Epidermal melanocyte (primary cell): ENCODE results near the gene ADAMTS6.
"Not testable (repeated sequence)": the region's sequence is repeated elsewhere in the genome, so short reads cannot be mapped to it uniquely, and the experiment has no call there.

Experiments used
- DNase-seq: peaks from one replicate; pipeline ENCODE4 v3.0.0; 2011; ENCODE audit warnings: low spot score; ENCODE audit not compliant: insufficient read length

The ADAMTS6 gene

DNA sequence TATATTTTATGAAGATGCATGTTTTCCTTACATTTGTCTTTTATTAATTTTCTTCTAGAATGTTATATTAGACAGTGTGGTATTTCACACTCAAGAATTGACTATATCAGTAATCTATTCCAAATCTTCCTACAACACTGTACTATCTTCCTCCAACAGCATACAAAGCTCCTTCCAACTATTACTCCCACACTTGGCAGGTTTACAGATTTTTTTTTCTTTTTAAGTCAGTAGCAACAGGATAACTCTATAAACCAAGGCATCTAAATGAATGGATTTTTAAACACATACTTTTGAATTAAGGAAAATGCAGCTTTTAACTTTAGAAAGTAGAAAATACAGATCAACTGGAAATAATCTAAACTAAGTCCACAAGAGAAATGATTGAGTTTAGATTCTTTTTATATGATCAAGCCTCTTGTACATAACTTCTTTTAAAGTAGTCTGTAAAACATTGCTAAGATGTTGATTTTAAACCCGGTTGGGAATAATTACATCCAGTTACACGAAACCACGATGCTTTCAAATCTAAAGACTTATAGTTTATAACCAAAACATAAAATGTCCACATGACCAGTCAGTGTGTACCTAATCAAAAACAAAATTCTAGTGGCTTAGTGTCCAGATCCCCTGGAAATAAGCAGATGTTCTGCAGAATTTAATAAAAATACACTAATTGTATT is 281.6 kb downstream of the ADAMTS6 start:
- no peak for DNase-seq

DNA sequence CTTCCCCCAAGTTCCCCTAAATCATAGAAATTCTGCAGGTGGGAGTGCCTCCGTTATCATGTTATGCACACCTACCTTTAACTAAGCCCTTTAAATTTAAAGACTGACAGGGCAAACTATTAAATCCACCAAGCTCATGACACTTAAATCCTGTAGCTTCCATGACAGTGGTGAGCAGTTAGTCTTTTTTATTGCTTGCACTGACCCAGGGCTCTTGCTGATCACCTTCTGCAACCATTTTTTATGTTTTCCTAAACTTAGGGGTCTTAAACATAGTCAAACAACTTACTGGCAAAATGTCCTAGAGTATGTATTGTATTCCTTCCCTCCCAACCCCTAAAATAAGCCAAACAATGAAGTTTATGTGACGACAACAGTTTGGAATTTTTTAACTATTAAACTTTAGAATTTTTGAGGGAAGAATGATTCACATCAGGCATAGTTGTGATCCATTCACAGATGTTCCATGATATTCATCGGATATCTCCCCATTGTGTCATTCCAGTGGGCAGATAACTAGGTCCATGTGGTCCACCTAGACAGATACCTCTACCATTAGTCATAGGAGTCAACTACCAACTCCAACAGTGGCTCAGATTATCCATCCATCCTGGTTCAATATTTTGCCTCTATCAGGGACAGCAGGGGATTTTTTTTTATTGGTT is 283.1 kb downstream of the ADAMTS6 start:
- no peak for DNase-seq

DNA sequence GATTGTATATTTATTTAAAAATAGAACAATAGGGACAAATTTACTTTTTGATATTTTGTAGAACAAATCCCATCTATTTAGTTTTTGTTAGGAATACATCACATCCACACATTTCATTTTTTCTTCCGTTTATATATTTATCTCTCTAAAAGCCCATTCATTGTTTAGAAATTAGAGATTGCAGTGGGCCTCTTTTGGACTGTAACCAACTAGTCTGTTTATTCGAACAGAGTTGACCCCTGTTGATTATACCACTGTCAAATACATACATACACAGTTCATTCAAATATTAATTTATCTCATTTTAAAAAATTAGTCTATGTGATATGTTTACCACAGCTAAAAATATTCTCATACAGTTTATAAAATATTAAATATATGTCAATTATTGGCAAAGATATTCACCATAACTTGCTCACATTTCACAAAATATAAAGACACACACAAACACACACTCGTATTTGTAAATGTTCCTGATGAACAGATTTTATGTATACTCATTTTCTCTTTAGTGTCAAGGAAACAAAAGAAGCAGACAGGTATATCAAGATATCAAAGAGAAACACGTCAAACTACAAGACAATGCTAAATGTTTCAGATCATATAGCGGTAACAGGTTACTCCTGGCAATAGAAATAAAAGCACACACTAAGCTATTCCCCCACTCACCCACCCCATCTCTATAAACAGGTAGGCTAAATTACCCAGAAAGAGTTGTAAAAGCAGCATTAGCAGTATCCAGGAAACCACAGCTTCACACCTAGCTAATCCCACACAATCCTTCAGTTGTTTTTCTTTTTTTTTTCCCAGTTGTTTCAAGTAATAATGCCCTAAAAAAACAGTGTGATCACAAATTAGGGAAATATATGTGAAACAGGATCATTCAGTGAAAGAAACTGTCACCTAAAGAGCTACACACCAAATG is 283.9 kb downstream of the ADAMTS6 start:
- DNase-seq, result no peak

DNA sequence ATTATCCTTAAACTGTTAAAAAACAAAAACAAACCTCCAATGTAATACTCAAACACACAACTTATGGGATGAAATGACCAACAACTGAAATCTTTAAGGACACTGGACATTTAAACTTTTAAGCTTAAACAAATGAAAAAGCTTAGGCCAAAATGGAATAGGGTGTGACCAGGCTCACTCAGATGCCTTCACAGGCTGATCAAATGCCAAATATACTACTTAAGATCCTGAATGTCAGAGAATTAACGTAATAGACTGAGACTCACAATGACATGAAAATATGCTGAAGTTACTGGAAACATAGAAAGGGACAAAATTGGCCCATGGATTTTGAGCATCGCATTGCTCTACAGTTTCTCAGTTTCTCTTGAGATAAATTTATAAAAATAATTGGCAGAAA is 286.8 kb downstream of the ADAMTS6 start:
- no peak for DNase-seq

DNA sequence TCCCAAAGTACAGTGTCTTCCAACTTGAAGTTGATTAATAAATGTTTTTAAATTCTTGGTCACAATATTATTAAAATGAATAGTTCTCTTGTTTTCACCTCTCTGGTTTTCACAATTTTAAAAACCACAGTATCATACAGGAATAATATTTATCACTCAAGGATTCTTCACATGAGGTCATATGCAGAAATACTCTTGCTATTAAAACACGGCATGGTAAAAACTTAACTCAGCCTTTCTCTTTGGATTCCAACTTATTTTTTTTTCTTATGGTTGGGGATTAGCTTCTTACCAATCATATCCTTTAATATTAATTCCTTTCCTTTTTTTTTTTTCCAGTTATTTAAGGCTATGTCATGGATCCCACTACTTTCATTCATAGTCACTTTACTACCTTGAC is 289.4 kb downstream of the ADAMTS6 start:
- no peak for DNase-seq

DNA sequence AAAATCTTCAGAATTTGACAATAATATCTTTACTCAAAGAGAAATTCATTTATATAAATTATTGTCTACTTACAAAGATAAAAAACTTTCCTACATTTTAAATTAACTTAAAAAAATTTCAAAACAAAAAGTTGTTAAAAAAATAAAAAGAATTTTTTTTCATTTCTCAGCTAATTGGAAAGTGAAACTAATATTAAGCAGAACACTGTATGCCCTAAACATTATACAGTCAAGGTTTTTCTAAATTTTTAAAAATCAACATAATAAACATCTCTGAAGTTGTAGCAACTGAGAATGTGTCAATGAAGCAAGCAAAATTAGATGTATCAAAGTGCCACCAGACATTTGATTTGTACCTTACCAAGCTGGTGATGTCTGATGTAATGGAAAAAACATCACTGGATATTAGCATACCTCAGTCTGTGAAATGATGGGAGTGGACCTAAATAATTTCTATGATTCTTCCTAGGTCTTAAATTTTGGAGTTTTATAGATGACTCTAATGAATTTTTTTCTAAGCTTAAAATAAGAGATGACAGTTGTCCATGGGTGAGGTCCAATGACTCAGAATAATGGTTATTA is 290.1 kb downstream of the ADAMTS6 start:
- no peak for DNase-seq

DNA sequence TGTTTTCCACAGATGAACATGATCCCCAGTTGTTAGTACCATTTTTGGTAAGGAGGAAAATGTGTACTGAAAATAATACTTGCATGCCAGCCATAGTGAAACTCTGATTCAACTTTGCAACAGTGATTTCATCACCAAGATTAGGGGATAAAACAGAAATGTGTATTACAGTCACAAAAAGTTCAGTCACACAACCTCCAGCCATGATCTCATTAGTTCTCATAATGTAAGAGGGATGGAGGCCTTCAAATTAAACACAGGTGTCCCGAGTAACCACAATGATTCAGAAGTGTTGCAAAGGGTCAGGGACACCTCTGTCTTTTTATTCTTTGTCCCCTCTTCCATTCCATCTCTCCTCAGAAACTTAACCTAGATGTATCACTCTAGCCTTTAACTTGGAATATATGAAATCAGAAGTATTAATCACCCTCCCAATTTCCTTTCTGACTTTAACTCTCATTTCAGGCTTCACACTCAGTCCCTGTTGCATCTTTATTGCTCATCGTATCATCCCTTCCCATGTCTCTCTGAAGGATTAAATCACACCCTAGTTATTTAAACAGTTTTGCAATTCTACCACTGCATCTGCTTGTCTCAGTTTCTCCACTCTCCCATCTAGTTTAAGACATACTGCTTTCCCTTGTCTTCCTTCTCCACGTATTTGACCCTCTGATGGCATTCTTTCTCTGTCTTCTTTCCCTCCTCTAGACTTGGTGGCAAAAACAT is 291.2 kb downstream of the ADAMTS6 start:
- peak; percentile 23 for DNase-seq

DNA sequence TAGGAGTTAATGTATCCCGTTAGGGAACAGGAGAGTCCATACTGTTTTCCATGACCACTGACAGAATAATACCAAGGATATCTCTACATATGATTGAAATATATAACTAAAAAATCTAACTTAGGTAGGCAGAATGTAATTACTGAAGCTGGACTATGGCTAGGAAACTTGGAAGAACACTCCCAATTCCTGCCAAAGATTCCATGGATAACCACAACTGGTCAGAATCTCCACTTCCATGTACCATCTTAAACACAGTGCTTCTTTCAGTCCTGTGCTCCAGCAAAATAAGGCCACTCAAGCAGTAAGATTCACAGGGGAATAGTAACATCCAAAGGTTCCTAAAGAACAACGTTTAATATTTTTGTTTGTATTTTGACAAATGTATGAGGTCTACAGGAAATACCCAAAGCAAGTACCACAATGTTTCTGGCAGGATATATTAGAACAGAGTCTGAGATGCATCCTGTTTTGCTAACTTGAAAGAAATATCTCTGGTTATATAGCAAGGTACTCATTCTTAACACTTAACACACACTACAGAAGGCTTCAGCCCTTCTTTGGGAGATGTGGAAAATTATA is 295.0 kb downstream of the ADAMTS6 start:
- DNase-seq, result no peak

DNA sequence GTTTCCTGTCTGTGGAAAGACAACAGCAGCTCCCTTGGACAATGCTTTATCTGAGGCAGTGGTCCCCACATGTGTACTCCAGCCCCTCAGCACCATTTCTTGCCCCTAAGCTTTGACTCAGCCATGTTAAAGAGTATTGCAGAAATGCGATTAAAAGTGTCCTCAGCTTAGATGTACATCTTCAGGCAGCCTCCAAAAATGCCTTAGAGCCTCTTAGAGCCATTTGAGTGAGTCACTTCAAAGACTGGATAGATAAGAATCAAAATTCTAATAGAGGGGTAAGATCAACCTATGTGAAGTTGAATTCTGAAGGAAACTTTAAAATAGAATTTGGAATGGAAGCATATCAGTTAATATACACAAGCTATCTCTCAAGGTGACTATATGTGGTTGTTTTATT is 296.3 kb downstream of the ADAMTS6 start:
- DNase-seq, result no peak

DNA sequence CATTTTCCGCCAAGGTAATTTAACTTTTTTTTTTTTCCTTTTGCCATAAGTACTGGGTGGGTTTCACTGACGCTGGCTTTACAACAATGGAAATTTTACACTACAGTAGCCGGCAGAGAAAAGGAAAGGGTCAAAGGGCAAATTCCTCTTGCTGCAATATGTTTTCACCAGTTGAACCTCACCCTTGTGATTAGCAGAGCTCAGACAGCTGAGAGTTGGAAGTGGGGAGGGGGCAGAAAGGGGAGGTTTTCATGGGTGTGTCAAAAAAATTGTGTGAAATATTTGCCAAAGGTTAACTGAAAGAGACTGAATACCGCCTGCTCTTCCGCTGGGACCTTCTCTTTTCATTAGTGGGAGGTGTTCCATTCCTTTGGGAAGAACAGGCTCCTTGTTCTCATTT is 296.9 kb downstream of the ADAMTS6 start:
- no peak for DNase-seq

DNA sequence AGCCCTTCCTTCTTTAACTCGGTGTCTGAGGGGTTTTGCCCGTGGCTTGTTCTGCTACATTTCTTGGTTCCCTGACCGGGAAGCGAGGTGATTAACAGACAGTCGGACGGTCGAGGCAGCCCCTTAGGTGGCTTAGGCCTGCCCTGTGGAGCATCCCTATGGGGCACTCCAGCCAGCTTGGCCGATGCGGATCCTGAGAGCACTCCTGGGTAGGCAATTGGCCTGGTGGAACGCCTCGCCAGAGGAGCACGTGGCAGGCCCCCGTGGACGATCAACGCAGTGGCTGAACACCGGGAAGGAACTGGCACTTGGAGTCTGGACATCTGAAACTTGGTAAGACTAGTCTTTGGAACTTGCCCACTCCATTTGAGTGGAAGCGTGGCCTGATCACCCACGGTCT is 307.5 kb downstream of the ADAMTS6 start:
- DNase-seq, result not testable (repeated sequence)

DNA sequence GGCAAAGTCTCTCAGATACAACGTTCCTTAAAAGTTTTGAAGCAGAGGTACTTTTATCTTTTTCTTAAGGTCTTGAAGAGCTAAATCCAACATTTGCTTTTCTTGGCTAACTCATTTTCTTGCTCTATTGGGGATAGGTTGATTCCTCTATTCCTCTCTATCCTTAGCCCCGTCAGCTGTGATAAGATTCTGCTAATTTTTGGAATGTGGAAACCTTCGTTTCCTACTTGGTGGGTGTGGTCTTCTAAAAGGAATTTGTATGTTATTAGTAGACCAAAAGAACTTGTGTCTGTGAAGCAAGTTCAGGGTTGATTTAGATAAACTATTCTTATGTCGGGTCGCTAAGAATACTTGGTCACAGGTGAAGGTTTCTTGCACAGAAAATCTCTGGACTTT is 308.6 kb downstream of the ADAMTS6 start:
- no peak for DNase-seq

DNA sequence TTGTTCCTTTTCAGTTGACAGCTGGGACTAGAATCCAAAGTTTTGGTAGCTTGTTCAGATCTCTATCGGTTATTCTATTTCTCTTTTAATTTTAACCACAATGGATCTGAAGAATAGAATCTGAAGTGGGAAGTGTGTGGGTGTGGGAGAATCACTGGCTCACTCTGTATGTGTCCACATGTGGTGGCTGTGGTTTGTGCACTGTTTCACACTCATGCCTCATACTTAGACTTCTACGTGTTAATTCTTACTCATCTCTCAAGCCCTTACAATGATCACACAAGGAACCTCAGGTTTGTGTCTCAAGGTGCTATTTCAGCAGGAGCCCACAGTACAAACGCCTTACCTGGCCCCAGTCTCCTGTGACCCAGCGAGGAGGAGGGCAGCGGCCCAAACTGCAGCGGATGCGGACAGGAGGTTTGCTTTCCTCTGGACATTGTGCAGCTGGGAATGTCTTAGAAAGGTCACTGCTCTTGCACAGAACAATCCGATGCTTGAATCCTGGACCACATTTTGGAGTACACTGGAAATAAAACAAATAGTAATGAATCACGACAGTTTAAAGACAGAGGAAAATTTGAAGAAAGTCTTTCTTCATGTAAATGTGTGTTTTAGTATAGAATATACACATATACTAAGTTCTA is 309.1 kb downstream of the ADAMTS6 start:
- DNase-seq, result no peak

DNA sequence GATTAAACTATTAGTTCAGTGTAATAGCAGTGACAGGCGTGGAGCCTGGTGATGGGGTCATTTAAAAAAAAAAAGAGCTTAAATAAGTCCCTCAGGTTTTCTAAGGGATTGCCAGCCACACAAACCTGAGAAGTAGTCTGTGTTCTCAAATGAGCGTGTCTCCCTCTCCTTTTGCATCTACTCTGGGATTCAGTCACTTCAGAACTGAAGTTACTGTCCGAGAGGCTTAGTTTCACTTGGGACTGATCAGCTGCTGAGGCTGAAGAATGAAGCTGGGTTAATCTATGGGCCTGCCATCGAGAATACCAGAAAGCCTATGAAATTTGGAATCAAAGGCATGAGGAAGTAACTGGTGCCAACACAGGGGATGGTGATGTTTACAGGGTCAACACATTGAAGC is 310.1 kb downstream of the ADAMTS6 start:
- no peak for DNase-seq

DNA sequence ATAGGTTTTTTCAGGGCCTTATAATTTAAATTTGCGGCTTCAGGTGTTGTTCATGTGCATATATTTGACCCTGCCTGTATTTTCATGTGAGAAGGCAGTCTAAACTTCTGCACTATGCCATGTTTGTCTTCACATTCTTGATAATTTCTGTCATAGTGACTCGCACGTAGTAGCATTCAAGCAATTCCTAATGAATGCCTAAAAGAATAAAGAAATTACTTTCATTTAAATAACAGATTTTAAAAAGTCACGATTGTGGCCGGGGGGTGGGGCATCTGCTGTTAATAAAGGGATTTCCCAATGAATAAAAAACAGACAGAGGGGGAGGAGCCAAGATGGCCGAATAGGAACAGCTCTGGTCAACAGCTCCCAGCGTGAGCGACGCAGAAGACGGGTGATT is 318.0 kb downstream of the ADAMTS6 start:
- no peak for DNase-seq

DNA sequence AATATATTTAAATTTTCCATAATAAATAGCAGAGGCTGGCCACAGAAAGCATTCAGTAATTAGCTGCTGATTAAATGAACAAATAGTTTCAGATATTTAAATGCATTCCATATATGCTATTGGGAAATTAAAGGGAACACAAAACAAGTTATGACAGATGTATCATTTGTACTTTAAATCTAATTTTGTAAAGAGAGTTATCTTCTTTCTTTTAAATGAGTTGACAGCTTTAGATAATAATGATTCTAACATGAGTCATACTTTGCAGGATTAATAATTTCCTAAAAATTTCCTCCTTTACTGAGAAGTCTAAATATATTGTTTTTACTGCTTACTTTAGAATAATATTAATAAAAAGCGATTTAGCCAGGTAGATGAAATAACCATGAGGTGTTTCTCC is 320.1 kb downstream of the ADAMTS6 start:
- no peak for DNase-seq

DNA sequence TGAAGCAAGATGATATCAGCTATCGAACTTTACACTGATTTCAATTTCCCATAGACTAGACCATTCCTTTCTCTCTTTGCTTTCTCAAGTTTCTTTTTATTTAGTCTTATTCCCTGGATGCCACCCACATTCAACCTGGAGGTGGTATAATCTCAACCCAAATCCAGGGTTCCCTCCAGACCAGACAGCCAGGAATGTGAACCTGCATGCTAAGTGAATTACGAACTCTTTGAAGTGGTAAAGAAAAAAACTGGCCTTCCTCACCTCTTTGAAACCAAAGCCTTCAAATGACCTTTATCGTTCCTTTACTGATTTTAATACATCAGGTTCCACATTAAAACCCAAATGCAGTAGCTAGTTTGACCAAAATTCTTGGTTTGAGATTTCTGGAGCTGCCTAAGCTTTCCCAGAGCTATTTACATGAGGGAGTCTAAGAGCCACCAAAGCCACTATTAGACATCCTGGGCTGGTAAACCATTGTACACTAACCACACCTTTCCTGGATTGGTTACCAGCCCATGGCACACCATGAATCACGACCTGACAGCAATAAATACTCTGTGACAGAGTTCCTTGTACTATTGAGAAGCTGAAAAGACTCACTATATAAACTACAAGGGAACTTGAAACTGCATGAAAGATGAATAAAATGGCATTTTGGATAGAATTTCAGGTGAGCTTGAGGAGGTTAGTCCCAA is 323.7 kb downstream of the ADAMTS6 start:
- DNase-seq, result no peak

DNA sequence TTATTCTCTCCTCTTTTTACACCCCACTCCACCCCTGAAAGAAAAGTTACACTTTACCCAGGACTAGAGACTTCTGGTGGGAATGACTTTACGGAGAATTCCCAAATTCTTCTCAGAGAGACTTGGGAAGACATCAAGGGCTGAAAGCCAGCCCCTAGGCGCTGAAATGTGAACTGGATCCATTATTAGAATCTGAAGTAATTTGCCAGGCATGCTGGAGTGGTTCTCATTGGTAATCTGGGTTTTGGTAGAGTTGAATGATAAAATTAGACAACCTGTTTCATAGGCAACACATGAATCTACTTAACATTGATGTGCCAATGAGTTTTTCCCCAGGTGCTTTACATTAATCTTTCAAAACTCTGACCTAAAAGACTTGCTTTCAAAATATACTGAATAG is 324.8 kb downstream of the ADAMTS6 start:
- DNase-seq, result no peak

DNA sequence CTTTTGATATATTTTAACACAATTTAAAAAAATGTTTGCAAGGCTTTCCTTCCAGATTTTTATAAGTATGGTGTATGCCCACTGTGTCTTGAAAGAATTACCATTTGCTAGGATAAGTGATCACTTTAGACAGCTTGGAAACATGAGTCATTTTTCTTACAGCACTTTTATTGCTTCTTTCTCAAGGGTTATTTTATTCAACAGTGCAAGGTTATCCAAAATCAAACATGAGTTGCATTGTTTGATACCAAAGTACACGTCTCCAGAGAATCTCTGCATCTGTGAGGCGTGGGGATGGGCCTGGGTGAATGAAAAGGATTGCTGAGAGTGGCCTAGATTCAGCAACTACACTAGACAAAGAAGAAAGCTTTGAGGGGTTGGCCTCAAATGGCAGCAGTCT is 329.6 kb downstream of the ADAMTS6 start:
- no peak for DNase-seq

DNA sequence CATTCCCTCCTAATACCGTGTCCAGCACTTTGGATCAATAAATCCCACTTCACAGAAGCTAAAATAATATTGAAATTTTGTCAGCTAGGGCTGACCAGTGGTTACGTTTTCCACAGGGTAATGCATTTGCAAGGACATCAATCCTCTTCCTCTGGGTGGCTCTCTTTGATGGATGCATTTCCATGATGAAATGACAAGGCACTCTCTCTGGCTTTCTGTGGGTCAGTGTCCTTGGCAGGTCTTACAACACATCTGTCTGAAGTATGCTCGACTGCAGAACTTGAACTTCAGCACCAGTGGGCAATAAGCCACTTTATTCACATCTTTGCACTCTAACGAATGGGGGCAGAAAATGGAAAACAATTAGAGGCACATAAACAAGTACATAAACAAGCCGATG is 330.1 kb downstream of the ADAMTS6 start:
- DNase-seq, result no peak
